Fibroblast of peridontal ligament (primary cell): Measurements from ENCODE around the gene HAGHL.
"Not testable (repeated sequence)": the region's sequence is repeated elsewhere in the genome, so short reads cannot be mapped to it uniquely, and the experiment has no call there.

Experiments
- DNase-seq: peaks from one replicate; pipeline ENCODE4 v3.0.0-alpha.2; 2010; ENCODE audit errors: extremely low read depth

Gene HAGHL

DNA sequence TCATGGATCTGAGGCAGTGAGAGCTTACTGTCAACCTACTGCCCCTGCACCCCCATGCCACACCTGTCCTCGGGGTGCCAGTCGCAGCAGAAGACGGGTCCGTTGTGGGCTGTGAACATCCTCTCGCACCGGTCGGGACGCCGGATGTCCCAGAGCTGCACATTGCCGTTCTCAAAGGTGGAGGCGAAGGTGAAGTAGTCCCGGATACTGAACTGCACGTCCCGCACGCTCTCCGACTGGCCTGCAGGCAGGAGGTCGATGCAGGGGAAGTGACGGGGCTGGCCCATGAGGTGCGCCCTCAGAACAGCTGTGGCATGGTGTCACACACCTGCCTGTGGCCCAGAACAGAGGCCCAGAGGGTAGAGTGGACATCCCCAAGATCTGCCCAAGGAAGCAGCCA lies 39.4 kb upstream of the HAGHL start:
- DNase-seq: no peak

DNA sequence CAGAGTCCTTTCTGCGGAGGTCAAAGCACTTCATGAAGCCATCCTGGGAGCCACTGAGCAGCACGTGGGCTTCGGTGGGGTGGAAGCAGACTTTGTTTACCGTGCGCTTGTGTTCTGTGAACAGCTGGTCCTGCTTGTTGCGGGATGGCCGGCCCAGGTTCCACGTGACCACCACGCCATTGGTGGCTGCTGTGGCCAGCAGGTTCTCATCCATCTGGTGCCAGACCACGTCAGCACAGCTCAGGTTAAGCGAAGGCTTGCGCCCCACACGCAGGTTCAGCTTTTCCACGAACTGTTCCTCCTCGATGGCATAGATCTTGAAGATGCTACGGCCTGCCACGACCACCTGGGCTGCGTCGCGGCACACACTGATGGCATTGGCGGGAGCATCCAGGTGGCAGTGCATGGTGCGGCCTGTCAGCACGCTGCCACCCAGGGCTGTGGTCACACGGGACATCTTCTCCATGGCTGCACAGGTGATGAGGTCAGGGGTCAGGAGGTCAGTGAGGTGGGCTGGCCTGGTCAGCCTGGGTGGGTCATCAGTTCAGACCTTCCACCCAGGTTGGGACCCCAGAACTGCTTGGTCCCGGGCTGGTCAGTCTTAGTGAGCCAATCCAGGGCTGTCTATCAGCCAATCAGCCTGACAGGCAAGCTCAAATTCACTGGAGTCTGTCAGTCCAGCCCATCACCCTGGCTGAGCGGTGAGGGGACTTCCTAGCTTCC lies 37.6 kb upstream of the HAGHL start:
- no peak for DNase-seq

- DNase-seq: not testable (repeated sequence)
Measured at GRCh38 chr16:691242-691641, 35.7 kb upstream of the HAGHL start.

DNA sequence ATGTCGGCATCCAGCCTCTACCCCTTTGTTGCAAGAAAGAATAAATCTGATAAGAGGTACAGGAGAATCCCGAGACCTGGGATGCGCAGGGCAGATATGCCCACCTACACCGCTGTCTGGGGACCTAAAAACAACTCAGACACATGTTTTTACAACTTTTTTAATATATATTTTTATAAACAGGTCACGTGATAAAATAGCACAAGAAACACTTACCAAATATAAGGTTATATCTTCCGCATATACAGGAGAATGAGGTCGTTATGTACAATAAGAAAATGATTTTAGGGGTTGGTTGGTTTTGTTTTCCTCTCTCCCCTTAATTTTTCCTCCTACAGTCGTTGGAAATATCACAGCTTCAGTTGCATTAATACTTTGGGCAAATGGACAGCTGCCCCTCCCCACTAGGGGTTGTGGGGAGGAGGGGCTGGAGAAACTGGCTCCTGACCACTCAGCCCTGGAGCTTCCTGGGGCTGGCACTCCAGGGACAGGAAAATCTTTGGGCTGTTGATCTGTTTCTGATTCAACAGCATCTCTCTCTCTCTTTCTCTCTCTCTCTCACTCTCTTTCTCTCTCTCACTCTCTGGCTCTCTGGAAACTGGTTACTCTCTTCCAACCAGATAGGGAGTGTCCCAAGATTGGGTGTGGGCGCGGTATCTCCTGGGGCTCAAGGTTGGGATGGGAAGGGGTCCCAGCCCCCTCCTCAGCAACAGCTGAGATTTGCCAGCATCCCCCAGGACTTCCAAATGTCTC lies 34.4 kb upstream of the HAGHL start:
- DNase-seq: no peak

DNA sequence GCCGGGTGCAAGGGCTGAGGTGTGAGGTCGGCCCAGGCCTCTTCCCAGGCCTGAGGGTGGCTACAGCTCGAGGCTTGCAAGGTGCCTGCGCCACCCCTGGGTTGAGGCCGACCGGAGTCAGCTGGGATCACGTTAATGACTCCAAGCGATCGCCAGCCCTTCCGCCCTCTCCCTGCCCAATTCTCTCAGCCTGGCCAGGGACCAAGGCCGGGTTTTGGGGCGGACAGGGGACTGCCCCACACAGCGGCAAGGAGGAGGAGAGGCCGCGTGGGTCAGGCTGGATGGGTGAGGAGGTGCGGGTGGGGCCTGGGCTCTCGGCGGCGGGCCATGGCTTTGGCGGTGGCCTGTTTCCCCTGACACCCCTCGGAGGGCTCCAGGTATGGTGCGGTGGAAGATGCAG lies 33.5 kb upstream of the HAGHL start:
- no peak for DNase-seq

- DNase-seq: no peak
Measured at GRCh38 chr16:693766-694165, 33.1 kb upstream of the HAGHL start.

- DNase-seq: no peak
Measured at GRCh38 chr16:694187-694862, 32.6 kb upstream of the HAGHL start.

DNA sequence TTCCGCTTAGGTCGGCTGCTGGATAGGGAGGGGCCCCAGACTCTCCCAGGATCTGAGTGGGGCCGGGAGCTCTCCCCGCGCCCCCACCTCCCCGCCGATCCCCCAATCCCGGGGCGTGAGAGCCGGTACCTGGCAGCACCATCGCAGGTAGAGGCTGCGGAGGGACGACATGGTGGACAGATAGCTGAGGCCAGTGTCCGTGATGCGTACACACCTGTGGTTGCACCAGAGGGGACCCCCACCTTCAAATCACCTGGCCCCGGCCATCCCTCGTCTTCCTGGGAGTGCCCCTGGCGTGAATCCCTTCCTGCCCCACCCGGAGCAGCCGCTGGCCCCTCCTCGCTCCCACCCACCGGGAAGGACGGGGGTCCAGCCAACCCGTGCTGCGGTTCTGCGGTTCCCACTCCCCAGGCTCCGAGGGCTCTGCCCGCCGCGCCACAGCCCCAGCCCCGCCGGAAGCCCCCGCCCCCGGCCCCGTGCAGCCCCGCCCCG lies 32.0 kb upstream of the HAGHL start:
- no peak for DNase-seq

DNA sequence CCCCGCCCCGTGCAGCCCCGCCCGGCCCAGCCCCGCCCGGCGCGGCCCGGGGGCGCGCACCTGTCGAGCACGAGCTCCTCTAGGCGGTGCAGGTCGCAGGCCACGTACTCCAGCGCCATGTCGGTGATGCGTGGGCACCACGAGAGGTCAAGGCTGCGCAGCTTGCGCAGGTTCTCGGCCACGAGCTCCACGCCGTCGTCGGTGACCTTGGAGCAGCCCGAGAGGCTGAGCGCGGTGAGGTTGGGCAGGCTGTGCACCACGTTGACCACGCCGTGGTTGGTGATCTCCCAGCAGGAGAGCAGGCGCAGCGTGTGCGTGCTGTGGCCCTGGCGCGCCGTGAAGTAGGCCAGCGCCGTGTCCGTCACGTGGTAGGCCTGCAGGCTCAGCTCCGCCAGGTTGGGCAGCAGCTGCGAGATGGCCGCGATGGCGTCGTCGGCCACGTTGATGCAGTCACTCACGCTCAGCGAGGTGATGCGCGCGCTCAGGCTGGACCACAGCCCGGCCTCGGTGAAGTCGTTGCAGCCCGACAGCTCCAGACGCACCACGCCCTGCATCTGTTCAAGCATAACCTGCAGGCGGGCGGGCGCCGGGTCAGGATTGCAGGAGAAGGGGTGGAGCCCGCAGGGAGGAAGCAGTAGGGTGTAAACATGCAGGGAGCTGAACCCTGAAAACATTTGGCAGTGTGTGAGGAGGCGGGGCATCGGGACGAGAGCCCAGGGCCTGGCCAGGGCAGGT lies 31.4 kb upstream of the HAGHL start:
- no peak for DNase-seq

GRCh38 chr16:698911-699671 lies 27.8 kb upstream of the HAGHL start:
- DNase-seq: no peak

GRCh38 chr16:700684-701584 lies 26.0 kb upstream of the HAGHL start:
- DNase-seq: no peak

GRCh38 chr16:702341-702740 lies 24.6 kb upstream of the HAGHL start:
- DNase-seq: no peak

DNA sequence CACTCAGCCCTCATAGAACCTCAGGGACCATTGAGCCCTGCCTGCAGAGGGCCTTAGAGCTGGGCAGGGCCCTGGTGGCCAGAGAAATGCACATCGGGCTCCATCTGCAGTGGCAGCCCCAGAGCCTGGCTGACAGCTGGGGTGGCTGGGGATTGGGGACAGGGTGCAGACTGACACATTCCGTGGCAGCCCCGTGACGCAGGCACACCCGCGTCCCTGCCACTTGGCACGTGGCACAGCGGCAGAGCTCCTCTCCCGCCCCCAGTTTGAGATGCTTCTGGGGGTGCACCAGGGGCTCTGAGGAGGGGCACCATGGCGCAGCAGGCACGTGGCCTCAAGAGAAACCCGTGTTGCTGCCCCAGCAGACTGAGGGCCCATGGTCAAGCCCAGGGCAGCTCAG lies 23.5 kb upstream of the HAGHL start:
- no peak for DNase-seq

GRCh38 chr16:704047-704446 lies 22.9 kb upstream of the HAGHL start:
- no peak for DNase-seq

DNA sequence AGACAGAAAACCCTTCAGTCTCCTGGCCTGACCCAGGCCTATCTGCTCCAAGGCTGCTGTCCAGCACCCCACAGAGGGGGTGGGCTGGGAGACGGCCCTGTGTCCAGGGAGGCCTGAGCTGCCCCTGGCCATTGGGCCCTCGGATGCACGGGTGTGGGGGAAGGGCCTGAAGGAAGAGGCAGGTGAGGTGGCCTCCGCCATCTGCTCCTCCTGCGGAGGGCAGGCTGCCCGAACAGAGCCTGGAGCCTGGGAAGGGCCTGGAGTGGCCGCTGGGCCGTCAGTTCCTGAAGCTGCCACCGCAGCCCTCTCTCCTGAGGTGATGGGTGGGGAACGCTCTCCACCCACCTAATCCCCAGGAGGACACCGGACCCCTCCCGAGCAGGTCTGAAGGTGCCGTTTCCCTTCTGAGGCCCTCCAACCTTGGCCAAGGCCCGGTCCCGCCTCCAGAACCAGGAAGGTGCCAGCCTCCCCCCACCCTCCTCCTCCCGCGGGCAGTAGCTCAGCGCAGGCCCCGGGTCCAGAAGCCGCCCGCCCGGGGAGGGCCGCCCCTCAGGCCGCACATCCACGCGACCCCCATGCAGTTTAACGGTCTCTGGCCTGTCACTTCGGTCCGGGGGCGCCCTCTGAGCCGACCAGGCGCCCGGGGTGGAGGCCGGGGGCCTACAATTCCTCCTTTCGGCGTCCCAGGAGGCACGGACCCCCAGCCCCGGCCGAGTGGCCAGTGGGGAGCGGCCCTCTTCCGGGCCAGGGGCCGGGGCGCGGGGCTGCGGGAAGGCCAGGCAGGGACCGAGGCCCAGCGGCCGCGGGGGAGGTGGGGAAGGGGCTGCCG lies 22.1 kb upstream of the HAGHL start:
- no peak for DNase-seq

GRCh38 chr16:705431-706188 lies 21.3 kb upstream of the HAGHL start, which contains the start of gene FBXL16:
Gene FBXL16, minus strand, starts transcription at chr16:705801. Its CDS starts 8,396 bp downstream, at chr16:697405.
- DNase-seq: no peak

DNA sequence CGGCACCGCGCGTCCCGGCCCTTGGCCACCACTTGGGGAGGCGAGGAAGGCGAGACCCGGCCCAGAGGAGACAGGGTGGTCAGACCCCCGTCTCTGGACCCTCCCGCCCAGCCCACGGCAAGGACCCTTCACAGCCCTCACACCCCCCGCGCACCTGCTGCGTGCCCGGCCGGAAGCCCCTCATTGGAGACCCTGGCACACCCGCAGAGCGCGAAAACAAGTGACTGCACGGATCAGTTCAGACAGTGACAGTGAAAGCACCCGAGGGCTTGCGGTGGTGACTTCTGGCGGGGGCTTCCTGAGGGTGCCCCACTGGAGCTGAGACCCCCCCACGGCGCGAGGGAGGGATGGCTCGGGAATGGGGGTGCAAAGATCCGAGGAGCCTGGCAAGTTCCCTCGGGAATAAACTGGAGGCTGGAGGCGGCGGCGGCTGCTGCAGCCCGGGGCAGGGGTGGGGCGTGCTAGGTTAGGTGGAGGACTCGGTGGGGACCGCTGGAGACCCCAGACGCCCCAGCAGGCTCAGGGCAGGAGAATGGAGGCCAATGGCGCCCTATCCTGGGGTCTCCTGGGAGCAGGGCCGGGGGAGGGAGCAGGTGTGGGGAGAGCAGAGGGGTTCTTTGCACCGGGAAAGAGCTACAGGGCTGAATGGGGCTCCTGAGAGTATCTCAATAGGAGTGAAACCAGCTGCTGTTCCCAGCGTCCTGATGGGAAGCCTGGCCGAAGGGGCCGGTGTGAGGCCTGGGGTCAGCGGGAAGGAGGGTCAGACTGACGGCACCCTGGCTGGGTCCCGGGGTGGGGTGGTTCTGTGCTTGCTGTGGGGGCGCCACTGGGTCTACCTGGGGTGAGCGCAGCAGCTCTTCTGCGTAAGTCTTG lies 20.5 kb upstream of the HAGHL start:
- DNase-seq: no peak
